K562 (cell line): ENCODE measurements around the gene TRAPPC12. TPM values are rescaled to one million over a fixed set of nuclear protein-coding genes. Genes with fewer than 3 reads are reported as not detected.

Experiments
- ATAC-seq: fragments of 200-7000 bp; cut with Tn5 transposase; 3 replicates; pipeline ENCODE4 v1.9.1; 2020; ENCODE audit warnings: moderate library complexity
- BruUV-seq: library from RNA; stranded (reverse); fragments of 400-500 nt; replicated peaks from 2 replicates; lab custom pipeline; 2021; lab: Mats Ljungman, UMichigan
- CTCF ChIA-PET: fragments of 300-600 bp; formaldehyde crosslinking; extraction: SDS; loops from one replicate; lab custom pipeline; 2021; ENCODE audit warnings: low intra/inter-chr PET ratio; lab: Yijun Ruan, JAX
- POLR2A ChIA-PET: fragments of 300-600, 350-650 bp; sonication (Branson Sonifier 250); formaldehyde crosslinking; extraction: SDS; loops from one replicate; lab custom pipeline; 2021; ENCODE audit warnings: antibody characterized with exemption, inconsistent platforms; lab: Yijun Ruan, JAX
- DNase-seq, 4 experiments: peaks; one replicate each; pipeline versions ENCODE4 v3.0.0 to v3.0.0-alpha.2; 2011 to 2018; ENCODE audit warnings: low spot score in 3 of 4, mixed read lengths in 3 of 4; ENCODE audit errors: extremely low read depth in 1 of 4
- FAIRE-seq: peaks from 2 replicates; lab custom pipeline; 2011; peaks lifted over from hg19 to GRCh38; lab: Jason Lieb, UNC
- H2AFZ ChIP-seq: 2 replicates; pipeline ENCODE4 v1.6.0; 2011; ENCODE audit warnings: low read depth, low read length, control low read depth, inconsistent platforms
- H3K27ac ChIP-seq: fragments of 200-600 bp; 3 replicates; pipeline ENCODE4 v1.8.0; 2011; ENCODE audit warnings: low read depth, mild to moderate bottlenecking, control low read depth, inconsistent platforms, low read length, moderate library complexity, mixed read lengths; ENCODE audit errors: extremely low read depth
- H3K27me3 ChIP-seq, 2 experiments: fragments of 300-600 bp in 1 of 2; 2 replicates in 1 of 2; 3 replicates in 1 of 2; pipeline versions ENCODE4 v1.6.0 to v1.8.0; 2011; ENCODE audit warnings: inconsistent platforms in 2 of 2, low read length in 2 of 2, mild to moderate bottlenecking in 1 of 2, mixed read lengths in 1 of 2, moderate library complexity in 1 of 2; ENCODE audit not compliant: control insufficient read depth in 2 of 2, insufficient read depth in 2 of 2
- H3K36me3 ChIP-seq: fragments of 300-600 bp; 3 replicates; pipeline ENCODE4 v1.8.0; 2011; ENCODE audit warnings: mild to moderate bottlenecking, low read length, inconsistent platforms; ENCODE audit not compliant: control insufficient read depth, insufficient read depth
- H3K4me1 ChIP-seq, 2 experiments: fragments of 200-600 bp in 1 of 2; replicated peaks in 1 of 2; 2 replicates in 1 of 2; 3 replicates in 1 of 2; pipeline versions ENCODE4 v1.5.1 to v1.8.0; 2011; ENCODE audit warnings: inconsistent platforms in 2 of 2, low read length in 2 of 2, mild to moderate bottlenecking in 1 of 2, mixed read lengths in 1 of 2, moderate library complexity in 1 of 2; ENCODE audit not compliant: control insufficient read depth in 2 of 2, insufficient read depth in 2 of 2
- H3K4me2 ChIP-seq: 2 replicates; pipeline ENCODE4 v1.6.1; 2011; ENCODE audit warnings: low read length, control low read depth, inconsistent platforms, mixed read lengths; ENCODE audit not compliant: insufficient read depth
- H3K4me3 ChIP-seq: fragments of 200-600 bp; sonication (generic), shearing (Covaris generic); 2 replicates; pipeline ENCODE4 v1.5.1; 2016; ENCODE audit warnings: control low read depth, inconsistent platforms
- H3K79me2 ChIP-seq: fragments of 200-600 bp; 3 replicates; pipeline ENCODE4 v1.8.0; 2011; ENCODE audit warnings: low read length, inconsistent platforms; ENCODE audit not compliant: control insufficient read depth, insufficient read depth
- H3K9ac ChIP-seq, 2 experiments: 2 replicates each; pipeline versions ENCODE4 v1.6.0 to v1.6.1; 2011; ENCODE audit warnings: low read depth in 2 of 2, low read length in 2 of 2, control low read depth in 1 of 2, inconsistent platforms in 1 of 2, mild to moderate bottlenecking in 1 of 2, mixed read lengths in 1 of 2; ENCODE audit not compliant: insufficient read depth in 1 of 2
- H3K9me1 ChIP-seq: one replicate; pipeline ENCODE4 v1.6.0; 2011; ENCODE audit warnings: inconsistent platforms, mild to moderate bottlenecking, low read length, moderate library complexity; ENCODE audit not compliant: control insufficient read depth, insufficient read depth
- H3K9me3 ChIP-seq: replicated peaks from 2 replicates; pipeline ENCODE4 v1.5.1; 2011; ENCODE audit warnings: low read depth, low read length, inconsistent platforms; ENCODE audit not compliant: control insufficient read depth, insufficient read depth
- H4K20me1 ChIP-seq: replicated peaks from 2 replicates; pipeline ENCODE4 v1.6.1; 2011; ENCODE audit warnings: low read length, inconsistent platforms, mixed read lengths; ENCODE audit not compliant: control insufficient read depth, insufficient read depth
- ARNT ChIP-seq, 2 experiments: fragments of 450-650 bp; IDR thresholded peaks; 2 replicates each; pipeline ENCODE4 v1.6.1; 2016; ENCODE audit warnings: mild to moderate bottlenecking in 1 of 2
- ETV5 ChIP-seq: sonication (generic); formaldehyde crosslinking; IDR thresholded peaks from 2 replicates; pipeline ENCODE4 v1.4.0; 2020; ENCODE audit warnings: low read depth, mild to moderate bottlenecking, missing genetic modification reagents
- ETV6 ChIP-seq, 3 experiments: fragments of 150-350 bp in 1 of 3; sonication (generic) in 1 of 3; formaldehyde crosslinking in 1 of 3; IDR thresholded peaks; 2 replicates each; pipeline versions ENCODE4 v1.6.1 to v1.8.0; 2014 to 2022; ENCODE audit warnings: borderline replicate concordance in 2 of 3, low read depth in 2 of 3, antibody characterized with exemption in 1 of 3, low read length in 1 of 3, mild to moderate bottlenecking in 1 of 3, missing genetic modification reagents in 1 of 3
- HNRNPL ChIP-seq: fragments of 200-400 bp; formaldehyde crosslinking; IDR thresholded peaks from 2 replicates; pipeline ENCODE4 v1.6.1; 2017; ENCODE audit warnings: low read depth, mild to moderate bottlenecking, low read length
- MBD1 ChIP-seq: fragments of 250-450 bp; sonication (Bioruptor Pico); IDR thresholded peaks from 2 replicates; pipeline ENCODE4 v1.8.0; 2022; ENCODE audit warnings: inconsistent platforms
- PML ChIP-seq: IDR thresholded peaks from 2 replicates; pipeline ENCODE4 v1.6.1; 2012; ENCODE audit warnings: low read length, inconsistent platforms
- REST ChIP-seq, 2 experiments: fragments of 450-650 bp; formaldehyde crosslinking in 1 of 2; IDR thresholded peaks; 2 replicates each; pipeline versions ENCODE4 v1.4.0 to v1.6.1; 2014 to 2020; ENCODE audit warnings: mild to moderate bottlenecking in 2 of 2, borderline replicate concordance in 1 of 2, low read depth in 1 of 2
- ZBTB33 ChIP-seq: sonication (generic); formaldehyde crosslinking; IDR thresholded peaks from 2 replicates; pipeline ENCODE4 v1.8.1; 2023; ENCODE audit warnings: mild to moderate bottlenecking, missing genetic modification reagents
- ZNF431 ChIP-seq: sonication (generic); formaldehyde crosslinking; IDR thresholded peaks from 2 replicates; pipeline ENCODE4 v1.8.0; 2022; ENCODE audit warnings: mild to moderate bottlenecking, missing genetic modification reagents
- WGBS: fragments of 100-300 bp; shearing (Covaris generic); methylation state at CpG from one replicate; pipeline ENCODE4 v1.1.6; 2016; ENCODE audit warnings: low coverage, mixed read lengths; ENCODE audit not compliant: insufficient coverage; ENCODE audit errors: missing lambda C conversion rate; 5-methylcytosine and 5-hydroxymethylcytosine counted together
- in situ Hi-C: fragments of 300-500 bp; cut with MboI; formaldehyde crosslinking; loops from 4 replicates; pipeline ENCODE4 v1.15.0; 2018; ENCODE audit warnings: inconsistent platforms, mixed read lengths
- intact Hi-C: fragments of 100-400 bp; cut with micrococcal nuclease; formaldehyde crosslinking; loops from 2 replicates; pipeline ENCODE4 v1.14.2; 2022
- polyA plus RNA-seq, 8 experiments: library from polyadenylated mRNA; depleted of rRNA in 4 of 8; stranded (reverse) in 5 of 8; unstranded in 3 of 8; fragments of >200 nt; fragmentation: Nextera tagmentation in 2 of 8; fragmentation: Illumina TruSeq in 1 of 8; extraction: Ambion mirVana in 2 of 8; extraction: Trizol in 1 of 8; gene quantifications; 2 replicates each; pipeline versions ENCODE4 v1.2.1 to v1.2.3, GENCODE V29; 2011 to 2014; ENCODE audit warnings: inconsistent platforms in 1 of 8, missing spikeins in 1 of 8
- total RNA-seq, 7 experiments: library from RNA; depleted of rRNA in 6 of 7; stranded (reverse); fragments of >200 nt in 6 of 7; fragmentation: Illumina TruSeq in 2 of 7; extraction: Trizol in 2 of 7; gene quantifications; 2 replicates each; pipeline versions ENCODE4 v1.2.1 to v1.2.3, GENCODE V29; 2011 to 2021; ENCODE audit warnings: low replicate concordance in 1 of 7

TRAPPC12 gene
- total and polyA plus RNA-seq, 9 of the 15 experiments (the other 6 are each of a cell fraction or from before 2014, with no cell fraction given): 8.0 to 75.2 (median 39.1) TPM

DNA sequence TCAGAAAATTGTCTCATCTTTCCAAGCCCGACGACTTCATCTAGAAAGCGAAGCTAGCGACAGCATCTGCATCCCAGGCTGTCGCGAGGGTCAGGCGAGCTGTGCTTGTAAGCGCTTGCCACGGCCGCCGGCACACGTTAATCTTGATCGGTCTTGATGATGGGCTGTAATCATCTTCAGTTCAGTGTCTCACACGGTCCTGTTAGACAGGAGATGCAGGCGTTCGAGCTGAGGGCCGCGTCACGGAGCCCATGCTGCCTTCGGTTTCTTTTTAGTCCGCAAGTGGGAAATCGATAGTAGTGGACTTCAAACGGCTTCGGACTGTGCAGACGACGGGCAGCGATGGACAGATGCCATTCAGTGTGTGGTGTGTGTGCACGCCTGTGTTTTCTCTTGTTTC, 96.3 kb downstream of the TRAPPC12 start:
- H3K4me1 ChIP-seq: peaks cover 0 to 7% of the 10 kb centered on the region in 2 experiments; a peak in 1 of 5 replicates
- ATAC-seq: no peak
- WGBS: 95% methylated on average over 24 of the region's 28 CpGs
- H3K9me3 ChIP-seq: no peaks in the 10 kb centered on the region
- FAIRE-seq: no peak
- H4K20me1 ChIP-seq: no peaks in the 10 kb centered on the region
- ChIA-PET CTCF (no interaction called here), POLR2A (no interaction called here)
- H3K27ac ChIP-seq: no peak overlapping the region
- H3K4me2 ChIP-seq: no peak overlapping the region
- intact Hi-C loops (no loop called here), in situ Hi-C loops (no loop called here)
- peaks cover 69% of the 10 kb centered on the region; the same call in 2 of the 3 replicates for H3K36me3 ChIP-seq
- DNase-seq: no peak
- H3K9me1 ChIP-seq: peaks cover 5% of the 10 kb centered on the region
- peak overlapping the region in 1 of 2 experiments; percentile 77; a peak in 1 of 4 replicates for H3K9ac ChIP-seq
- H3K79me2 ChIP-seq: no peaks in the 10 kb centered on the region
- BruUV-seq: no TSS peak
- H3K27me3 ChIP-seq: no peaks in the 10 kb centered on the region
- no peak overlapping the region for H2AFZ ChIP-seq
- H3K4me3 ChIP-seq: no peak overlapping the region
- TF ChIP-seq ZBTB33 (CRISPR knock-in tag) (no peak), MBD1 (CRISPR knock-in tag) (no peak), ETV6 (IDR thresholded peaks at IDR 0.05; ENCODE audit: borderline replicate concordance in 1 of 2, low read depth in 2 of 2, low read length in 1 of 2) (no peak), ETV6 (CRISPR knock-in tag; IDR thresholded peaks at IDR 0.05; ENCODE audit: borderline replicate concordance) (no peak), PML (no peak), HNRNPL (no peak), ZNF431 (CRISPR knock-in tag) (no peak), REST (IDR thresholded peaks at IDR 0.05; ENCODE audit: borderline replicate concordance) (no peak), REST (CRISPR knock-in tag; IDR thresholded peaks at IDR 0.05; ENCODE audit: low read depth) (no peak), ARNT (IDR thresholded peaks at IDR 0.05) (no peak), ETV5 (CRISPR knock-in tag) (no peak)
